ENCODE results near the gene FHIT.

The FHIT gene

DNA sequence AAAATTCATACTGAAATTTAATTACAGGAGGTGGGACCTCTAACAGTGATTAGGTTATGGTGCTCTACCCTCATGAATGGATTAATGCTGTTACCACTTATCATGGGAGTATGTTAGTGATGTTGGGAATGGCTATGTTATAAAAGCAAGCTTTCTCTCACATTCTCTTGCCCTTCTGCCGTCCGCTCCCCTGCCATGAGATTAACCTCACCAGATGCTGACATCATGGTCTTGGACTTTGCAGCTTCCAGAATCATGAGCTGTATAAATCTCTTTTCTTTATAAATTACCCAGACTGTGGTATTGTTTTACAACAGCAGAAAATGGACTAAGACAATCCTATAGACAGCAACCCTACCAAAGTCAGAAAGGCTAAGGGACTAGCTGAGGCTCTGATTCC lies 884.8 kb downstream of the FHIT start:
- no peaks in the 10 kb centered on the region for H3K4me1 ChIP-seq (ENCODE audit: control insufficient read depth, insufficient read depth, low read length)
- no peak overlapping the region for H3K4me3 ChIP-seq (ENCODE audit: low read depth, low read length)
- H3K27me3 ChIP-seq (ENCODE audit: control insufficient read depth, insufficient read depth, low read length): no peaks in the 10 kb centered on the region
- no peak overlapping the region for H3K9ac ChIP-seq (ENCODE audit: low read depth, low read length)
- H3K36me3 ChIP-seq (ENCODE audit: control insufficient read depth, insufficient read depth, low read length): no peaks in the 10 kb centered on the region
- H3K9me3 ChIP-seq (ENCODE audit: control insufficient read depth, insufficient read depth, low read length): no peaks in the 10 kb centered on the region

DNA sequence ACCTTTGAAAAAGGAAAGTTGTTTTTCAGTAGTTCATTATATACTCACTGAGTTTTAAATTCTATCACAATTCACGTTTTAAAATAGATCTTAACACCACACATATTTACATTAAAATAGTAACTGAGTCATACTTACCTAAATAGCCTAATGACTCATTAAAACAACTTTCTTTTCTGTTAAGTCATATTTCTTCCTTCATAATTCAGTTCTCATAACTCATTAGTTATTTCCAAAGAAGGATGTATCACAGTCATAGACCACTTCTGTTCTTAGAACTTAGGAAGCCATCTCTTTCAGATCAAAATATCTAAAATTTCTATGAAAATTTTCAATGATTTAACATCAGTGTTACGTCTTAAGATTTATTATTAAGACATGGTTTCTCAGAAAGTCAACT lies 885.9 kb downstream of the FHIT start:
- Histone ChIP-seq H3K9me3 (ENCODE audit: control insufficient read depth, insufficient read depth, low read length) (no peaks in the 10 kb centered on the region), H3K27me3 (ENCODE audit: control insufficient read depth, insufficient read depth, low read length) (no peaks in the 10 kb centered on the region), H3K9ac (ENCODE audit: low read depth, low read length) (no peak overlapping the region), H3K4me1 (ENCODE audit: control insufficient read depth, insufficient read depth, low read length) (no peaks in the 10 kb centered on the region), H3K36me3 (ENCODE audit: control insufficient read depth, insufficient read depth, low read length) (no peaks in the 10 kb centered on the region), H3K4me3 (ENCODE audit: low read depth, low read length) (no peak overlapping the region)

DNA sequence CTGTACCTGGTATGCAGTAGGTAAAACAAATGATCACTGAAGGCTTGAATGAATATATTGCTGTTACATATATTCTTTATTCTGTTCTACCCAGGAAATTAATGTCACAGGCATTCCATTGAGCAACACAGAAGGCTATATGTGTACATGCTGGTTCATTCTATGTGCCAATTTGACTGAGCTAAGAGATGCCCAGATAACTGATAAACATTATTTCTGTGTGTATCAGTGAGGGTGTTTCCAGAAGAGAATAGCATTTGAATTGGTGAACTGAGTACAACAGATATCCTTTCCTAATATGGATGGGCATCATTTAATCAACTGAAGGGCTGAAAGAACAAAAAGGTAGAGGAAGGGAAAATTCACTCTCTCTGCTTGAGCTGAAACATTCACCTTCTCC lies 886.8 kb downstream of the FHIT start:
- H3K27me3 ChIP-seq (ENCODE audit: control insufficient read depth, insufficient read depth, low read length): no peaks in the 10 kb centered on the region
- no peak overlapping the region for H3K4me3 ChIP-seq (ENCODE audit: low read depth, low read length)
- no peaks in the 10 kb centered on the region for H3K9me3 ChIP-seq (ENCODE audit: control insufficient read depth, insufficient read depth, low read length)
- H3K9ac ChIP-seq (ENCODE audit: low read depth, low read length): no peak overlapping the region
- H3K4me1 ChIP-seq (ENCODE audit: control insufficient read depth, insufficient read depth, low read length): no peaks in the 10 kb centered on the region
- no peaks in the 10 kb centered on the region for H3K36me3 ChIP-seq (ENCODE audit: control insufficient read depth, insufficient read depth, low read length)

DNA sequence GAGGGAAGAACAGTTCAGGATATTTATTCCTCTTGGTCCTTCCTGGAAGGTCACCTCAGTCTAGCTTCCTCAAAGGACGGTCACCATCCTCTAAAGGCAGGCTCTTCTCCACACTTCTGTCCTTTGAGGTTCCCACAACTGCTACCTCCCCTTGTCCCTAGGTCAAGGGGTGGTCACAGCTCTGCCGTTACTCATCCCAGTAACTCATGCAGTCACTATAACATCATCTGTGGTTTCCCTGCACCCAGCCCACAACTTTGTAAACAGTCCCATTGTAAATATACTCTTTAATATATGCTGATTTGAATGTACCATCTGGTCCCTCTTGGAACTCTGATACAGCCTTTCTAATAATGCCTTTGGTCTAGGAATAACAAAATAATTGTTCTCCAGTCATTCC lies 887.4 kb downstream of the FHIT start:
- Histone ChIP-seq H3K36me3 (ENCODE audit: control insufficient read depth, insufficient read depth, low read length) (no peaks in the 10 kb centered on the region), H3K4me3 (ENCODE audit: low read depth, low read length) (no peak overlapping the region), H3K9ac (ENCODE audit: low read depth, low read length) (no peak overlapping the region), H3K27me3 (ENCODE audit: control insufficient read depth, insufficient read depth, low read length) (no peaks in the 10 kb centered on the region), H3K9me3 (ENCODE audit: control insufficient read depth, insufficient read depth, low read length) (no peaks in the 10 kb centered on the region), H3K4me1 (ENCODE audit: control insufficient read depth, insufficient read depth, low read length) (no peaks in the 10 kb centered on the region)

DNA sequence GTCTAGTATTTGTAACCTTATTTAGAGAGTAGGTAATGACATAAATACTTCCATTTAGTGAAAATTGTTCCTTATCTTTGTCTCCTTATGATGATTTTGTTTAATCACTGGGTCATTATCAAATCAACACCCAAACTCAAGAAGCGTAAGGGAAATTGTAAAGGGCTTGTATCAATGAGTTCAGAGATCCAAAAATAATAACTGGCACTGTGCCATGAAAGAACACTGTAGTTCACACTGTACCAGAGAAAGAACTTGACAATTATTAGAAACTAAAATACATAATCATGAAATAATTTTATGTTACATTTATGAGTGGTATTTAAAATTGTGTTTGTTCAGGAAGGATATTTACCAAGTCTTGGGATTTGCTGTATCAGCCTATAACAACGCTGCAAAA lies 895.4 kb downstream of the FHIT start:
- no peaks in the 10 kb centered on the region for H3K27me3 ChIP-seq (ENCODE audit: control insufficient read depth, insufficient read depth, low read length)
- H3K9me3 ChIP-seq (ENCODE audit: control insufficient read depth, insufficient read depth, low read length): no peaks in the 10 kb centered on the region
- no peaks in the 10 kb centered on the region for H3K4me1 ChIP-seq (ENCODE audit: control insufficient read depth, insufficient read depth, low read length)
- H3K36me3 ChIP-seq (ENCODE audit: control insufficient read depth, insufficient read depth, low read length): no peaks in the 10 kb centered on the region
- H3K9ac ChIP-seq (ENCODE audit: low read depth, low read length): no peak overlapping the region
- H3K4me3 ChIP-seq (ENCODE audit: low read depth, low read length): no peak overlapping the region

DNA sequence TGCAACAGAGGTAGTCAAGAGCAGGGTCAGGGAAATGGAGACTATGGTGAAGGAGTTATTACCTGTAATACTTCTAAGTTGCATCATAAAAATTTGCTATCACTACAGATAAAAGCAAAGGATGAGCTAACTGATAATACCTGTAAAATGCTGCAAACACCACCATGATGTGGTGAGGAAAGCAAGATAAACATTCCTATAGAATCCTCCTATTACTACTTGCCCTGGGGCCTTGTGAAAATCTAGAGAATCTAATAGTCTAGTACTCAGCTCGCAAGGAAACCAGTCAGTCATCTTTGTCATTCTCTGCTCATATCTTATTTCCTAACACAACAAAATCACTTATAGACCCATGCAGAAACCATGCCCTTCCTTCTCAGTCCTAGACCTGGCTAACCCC lies 899.8 kb downstream of the FHIT start:
- no peaks in the 10 kb centered on the region for H3K36me3 ChIP-seq (ENCODE audit: control insufficient read depth, insufficient read depth, low read length)
- no peak overlapping the region for H3K9ac ChIP-seq (ENCODE audit: low read depth, low read length)
- H3K9me3 ChIP-seq (ENCODE audit: control insufficient read depth, insufficient read depth, low read length): no peaks in the 10 kb centered on the region
- no peaks in the 10 kb centered on the region for H3K4me1 ChIP-seq (ENCODE audit: control insufficient read depth, insufficient read depth, low read length)
- H3K4me3 ChIP-seq (ENCODE audit: low read depth, low read length): no peak overlapping the region
- H3K27me3 ChIP-seq (ENCODE audit: control insufficient read depth, insufficient read depth, low read length): no peaks in the 10 kb centered on the region

DNA sequence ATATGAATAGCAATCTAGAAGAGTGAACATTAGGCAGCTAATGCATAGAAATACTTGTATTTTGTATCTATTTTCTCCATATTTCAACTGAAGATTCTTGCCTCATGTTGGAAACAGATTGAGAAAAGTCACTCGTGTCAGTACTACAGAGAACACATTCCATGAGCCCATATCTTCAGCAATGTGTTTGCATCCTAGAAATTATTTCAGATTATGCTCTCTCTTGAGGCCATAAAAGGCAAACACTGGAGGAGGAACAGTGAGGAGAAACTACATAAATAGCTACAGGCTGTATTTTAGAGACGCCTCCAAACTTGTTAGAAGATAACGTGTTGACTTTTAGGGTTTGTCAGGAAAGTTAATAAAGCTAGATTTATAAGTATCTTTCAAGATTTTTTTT lies 906.9 kb downstream of the FHIT start:
- no peaks in the 10 kb centered on the region for H3K27me3 ChIP-seq (ENCODE audit: control insufficient read depth, insufficient read depth, low read length)
- no peaks in the 10 kb centered on the region for H3K9me3 ChIP-seq (ENCODE audit: control insufficient read depth, insufficient read depth, low read length)
- no peak overlapping the region for H3K9ac ChIP-seq (ENCODE audit: low read depth, low read length)
- H3K36me3 ChIP-seq (ENCODE audit: control insufficient read depth, insufficient read depth, low read length): no peaks in the 10 kb centered on the region
- H3K4me1 ChIP-seq (ENCODE audit: control insufficient read depth, insufficient read depth, low read length): no peaks in the 10 kb centered on the region
- no peak overlapping the region for H3K4me3 ChIP-seq (ENCODE audit: low read depth, low read length)

DNA sequence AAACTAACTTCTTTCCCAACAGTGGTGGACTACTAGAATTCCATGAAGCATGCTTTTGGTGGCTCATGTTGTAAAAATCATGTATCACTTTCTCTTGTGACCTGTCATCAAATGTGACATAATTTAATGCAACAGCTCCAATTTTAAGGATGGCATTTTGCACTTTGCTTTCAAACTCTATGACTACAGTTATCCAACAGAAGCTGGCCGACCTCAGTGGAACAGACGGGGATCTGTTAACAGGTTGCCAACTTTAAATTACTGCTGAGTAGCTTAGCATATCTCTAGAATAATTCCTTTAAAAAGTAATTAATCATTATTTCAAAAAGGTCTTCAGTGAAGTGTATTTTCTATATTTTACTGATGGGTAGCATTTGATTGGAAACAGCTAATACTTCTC lies 907.4 kb downstream of the FHIT start:
- H3K27me3 ChIP-seq (ENCODE audit: control insufficient read depth, insufficient read depth, low read length): no peaks in the 10 kb centered on the region
- H3K9ac ChIP-seq (ENCODE audit: low read depth, low read length): no peak overlapping the region
- no peaks in the 10 kb centered on the region for H3K9me3 ChIP-seq (ENCODE audit: control insufficient read depth, insufficient read depth, low read length)
- H3K4me1 ChIP-seq (ENCODE audit: control insufficient read depth, insufficient read depth, low read length): no peaks in the 10 kb centered on the region
- no peak overlapping the region for H3K4me3 ChIP-seq (ENCODE audit: low read depth, low read length)
- H3K36me3 ChIP-seq (ENCODE audit: control insufficient read depth, insufficient read depth, low read length): no peaks in the 10 kb centered on the region

DNA sequence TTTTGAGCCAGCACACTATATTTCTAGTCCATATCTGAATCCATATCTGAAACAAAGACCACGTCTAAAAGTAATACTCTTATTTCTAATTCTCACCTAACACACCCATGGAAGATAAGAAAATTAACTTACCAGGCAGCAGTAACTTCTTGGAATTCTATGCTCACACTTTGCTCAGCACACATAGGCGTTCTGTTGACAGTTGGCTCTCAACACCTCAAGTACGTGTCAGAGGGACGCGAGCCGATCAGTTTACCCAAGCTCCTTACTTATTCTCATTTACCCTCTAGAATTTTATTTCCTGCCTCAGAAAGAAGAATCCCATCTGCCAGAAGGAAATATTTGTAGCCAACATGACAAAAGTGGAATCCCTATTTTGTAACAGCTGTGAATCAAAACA lies 911.9 kb downstream of the FHIT start:
- Histone ChIP-seq H3K36me3 (ENCODE audit: control insufficient read depth, insufficient read depth, low read length) (no peaks in the 10 kb centered on the region), H3K9me3 (ENCODE audit: control insufficient read depth, insufficient read depth, low read length) (no peaks in the 10 kb centered on the region), H3K4me1 (ENCODE audit: control insufficient read depth, insufficient read depth, low read length) (no peaks in the 10 kb centered on the region), H3K27me3 (ENCODE audit: control insufficient read depth, insufficient read depth, low read length) (no peaks in the 10 kb centered on the region), H3K4me3 (ENCODE audit: low read depth, low read length) (no peak overlapping the region), H3K9ac (ENCODE audit: low read depth, low read length) (no peak overlapping the region)

DNA sequence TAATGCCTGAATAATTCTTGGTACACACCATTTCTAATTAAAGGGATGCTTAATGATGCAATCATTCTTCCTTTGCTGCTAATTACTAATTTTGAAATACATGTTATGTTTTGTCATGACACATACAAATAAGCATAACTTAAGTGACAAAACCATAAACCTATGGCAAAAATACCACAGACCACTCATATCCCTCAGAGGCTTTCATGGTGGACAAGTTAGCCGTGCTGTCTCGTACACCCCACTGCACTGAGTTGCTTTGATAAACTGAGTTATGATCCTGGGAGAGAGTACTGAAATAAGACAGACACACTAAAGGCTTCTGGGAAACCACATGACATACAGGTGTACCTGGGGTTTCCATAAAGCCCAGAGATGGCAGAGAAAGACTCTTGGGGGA lies 913.8 kb downstream of the FHIT start:
- Histone ChIP-seq H3K4me3 (ENCODE audit: low read depth, low read length) (no peak overlapping the region), H3K4me1 (ENCODE audit: control insufficient read depth, insufficient read depth, low read length) (no peaks in the 10 kb centered on the region), H3K9me3 (ENCODE audit: control insufficient read depth, insufficient read depth, low read length) (no peaks in the 10 kb centered on the region), H3K9ac (ENCODE audit: low read depth, low read length) (no peak overlapping the region), H3K36me3 (ENCODE audit: control insufficient read depth, insufficient read depth, low read length) (no peaks in the 10 kb centered on the region), H3K27me3 (ENCODE audit: control insufficient read depth, insufficient read depth, low read length) (no peaks in the 10 kb centered on the region)

DNA sequence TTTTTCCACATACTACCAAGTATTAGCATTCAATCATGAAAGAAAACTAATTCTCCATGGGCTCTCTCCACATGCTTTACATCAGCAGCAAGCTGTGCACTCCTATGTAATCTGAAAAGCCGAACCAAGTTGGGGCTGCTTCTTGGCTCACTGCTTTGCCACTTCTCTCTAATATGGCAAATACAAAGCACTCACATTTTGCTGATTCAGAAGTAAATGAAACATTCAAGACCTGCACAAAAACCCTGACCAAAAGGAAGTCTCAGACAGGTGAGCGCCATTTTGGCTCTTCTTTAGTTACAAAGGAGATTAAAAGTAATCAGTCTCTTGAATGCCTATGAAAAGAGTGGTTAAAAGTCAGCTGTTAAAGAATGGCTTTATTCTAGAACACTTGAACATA lies 915.2 kb downstream of the FHIT start:
- H3K9ac ChIP-seq (ENCODE audit: low read depth, low read length): no peak overlapping the region
- no peaks in the 10 kb centered on the region for H3K36me3 ChIP-seq (ENCODE audit: control insufficient read depth, insufficient read depth, low read length)
- no peaks in the 10 kb centered on the region for H3K4me1 ChIP-seq (ENCODE audit: control insufficient read depth, insufficient read depth, low read length)
- H3K27me3 ChIP-seq (ENCODE audit: control insufficient read depth, insufficient read depth, low read length): no peaks in the 10 kb centered on the region
- H3K4me3 ChIP-seq (ENCODE audit: low read depth, low read length): no peak overlapping the region
- H3K9me3 ChIP-seq (ENCODE audit: control insufficient read depth, insufficient read depth, low read length): no peaks in the 10 kb centered on the region

DNA sequence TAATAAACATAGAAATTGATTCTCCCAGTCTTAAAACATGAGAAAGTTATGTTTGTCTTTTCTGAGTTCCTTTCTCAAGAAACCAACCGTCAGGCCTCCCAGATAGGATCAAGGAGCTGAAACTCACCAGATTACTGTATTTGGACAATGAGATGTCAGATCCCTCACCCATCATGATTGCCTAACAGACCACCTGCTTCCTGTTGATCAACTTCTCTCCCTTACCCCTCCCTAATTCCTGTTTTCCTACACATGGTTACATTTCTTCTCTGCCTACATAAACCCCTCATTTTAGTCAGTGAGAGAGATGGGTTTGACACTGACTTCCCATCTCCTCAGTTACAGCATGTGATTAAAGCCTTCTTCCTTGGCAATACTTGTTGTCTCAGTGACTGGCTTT lies 917.5 kb downstream of the FHIT start:
- Histone ChIP-seq H3K4me1 (ENCODE audit: control insufficient read depth, insufficient read depth, low read length) (no peaks in the 10 kb centered on the region), H3K27me3 (ENCODE audit: control insufficient read depth, insufficient read depth, low read length) (no peaks in the 10 kb centered on the region), H3K36me3 (ENCODE audit: control insufficient read depth, insufficient read depth, low read length) (no peaks in the 10 kb centered on the region), H3K4me3 (ENCODE audit: low read depth, low read length) (no peak overlapping the region), H3K9ac (ENCODE audit: low read depth, low read length) (no peak overlapping the region), H3K9me3 (ENCODE audit: control insufficient read depth, insufficient read depth, low read length) (no peaks in the 10 kb centered on the region)

DNA sequence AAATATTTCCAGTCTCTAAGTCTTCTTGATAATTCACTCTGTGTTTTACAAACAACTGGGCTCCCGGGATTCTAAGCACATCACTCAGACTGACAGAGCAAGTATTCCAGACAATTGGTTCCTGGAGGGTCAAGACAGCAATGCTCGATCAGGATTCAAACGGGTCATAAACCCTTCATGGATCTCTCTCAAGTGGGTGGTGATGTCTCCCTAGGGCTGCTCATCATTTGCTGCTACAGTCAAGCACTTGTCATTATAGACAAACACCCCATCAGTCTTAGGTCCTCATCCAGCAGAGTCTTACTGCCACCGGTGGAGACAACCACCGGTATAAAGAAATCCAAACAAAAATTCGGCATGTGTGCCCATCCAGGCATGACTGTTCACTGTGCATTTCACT lies 921.1 kb downstream of the FHIT start:
- H3K4me1 ChIP-seq (ENCODE audit: control insufficient read depth, insufficient read depth, low read length): no peaks in the 10 kb centered on the region
- no peak overlapping the region for H3K9ac ChIP-seq (ENCODE audit: low read depth, low read length)
- no peak overlapping the region for H3K4me3 ChIP-seq (ENCODE audit: low read depth, low read length)
- H3K27me3 ChIP-seq (ENCODE audit: control insufficient read depth, insufficient read depth, low read length): no peaks in the 10 kb centered on the region
- H3K36me3 ChIP-seq (ENCODE audit: control insufficient read depth, insufficient read depth, low read length): no peaks in the 10 kb centered on the region
- H3K9me3 ChIP-seq (ENCODE audit: control insufficient read depth, insufficient read depth, low read length): no peaks in the 10 kb centered on the region
